SK-N-SH (cell line): Measurements from ENCODE around the gene ARF1. TPM values are rescaled to one million over a fixed set of nuclear protein-coding genes. Genes with fewer than 3 reads are reported as not detected.

ENCODE experiments used
- CTCF ChIA-PET: fragments of 300-600, 350-600 bp; formaldehyde crosslinking; extraction: SDS; loops from one replicate; lab custom pipeline; 2021; lab: Yijun Ruan, JAX
- POLR2A ChIA-PET: fragments of 350-600 bp; sonication (Branson Sonifier 250); formaldehyde crosslinking; extraction: SDS; loops from one replicate; lab custom pipeline; 2020; ENCODE audit warnings: antibody characterized with exemption, inconsistent platforms; lab: Yijun Ruan, JAX
- DNase-seq: peaks from one replicate; pipeline ENCODE4 v3.0.0; 2012
- H2AFZ ChIP-seq: fragments of 200-600 bp; sonication (generic); 2 replicates; pipeline ENCODE4 v1.8.1; 2016; ENCODE audit warnings: antibody characterized with exemption, mild to moderate bottlenecking, low read depth
- H3F3A ChIP-seq: fragments of 200-600 bp; sonication (generic); replicated peaks from 2 replicates; pipeline ENCODE3; 2016; ENCODE audit warnings: antibody characterized with exemption, mild to moderate bottlenecking; ENCODE audit not compliant: insufficient read depth
- H3K27ac ChIP-seq, 2 experiments: fragments of 200-500 bp in 1 of 2; fragments of 200-600 bp in 1 of 2; sonication (Bioruptor generic) in 1 of 2; sonication (generic), shearing (Covaris generic) in 1 of 2; 2 replicates each; pipeline versions ENCODE4 v1.5.1 to v1.6.1; 2014 to 2016; ENCODE audit warnings: low read depth in 2 of 2, inconsistent platforms in 1 of 2, low read length in 1 of 2, mild to moderate bottlenecking in 1 of 2, mixed read lengths in 1 of 2
- H3K27me3 ChIP-seq: fragments of 200-600 bp; sonication (generic), shearing (Covaris generic); 2 replicates; pipeline ENCODE4 v1.6.1; 2016; ENCODE audit warnings: mixed run types; ENCODE audit not compliant: insufficient read depth
- H3K36me3 ChIP-seq, 2 experiments: fragments of 200-500 bp in 1 of 2; fragments of 200-600 bp in 1 of 2; sonication (Bioruptor generic) in 1 of 2; sonication (generic) in 1 of 2; replicated peaks in 1 of 2; 2 replicates each; pipeline versions ENCODE3 to v1.5.1; 2014 to 2016; ENCODE audit warnings: low read length in 1 of 2, mild to moderate bottlenecking in 1 of 2; ENCODE audit not compliant: insufficient read depth in 2 of 2, control insufficient read depth in 1 of 2
- H3K4me1 ChIP-seq, 2 experiments: fragments of 200-500 bp in 1 of 2; fragments of 200-600 bp in 1 of 2; sonication (Bioruptor generic) in 1 of 2; sonication (generic), shearing (Covaris generic) in 1 of 2; 2 replicates each; pipeline versions ENCODE4 v1.5.1 to v1.6.1; 2014 to 2016; ENCODE audit warnings: low read depth in 1 of 2, low read length in 1 of 2, mixed run types in 1 of 2; ENCODE audit not compliant: insufficient read depth in 2 of 2, control insufficient read depth in 1 of 2
- H3K4me2 ChIP-seq: fragments of 200-600 bp; sonication (generic), shearing (Covaris generic); 2 replicates; pipeline ENCODE4 v1.6.1; 2017; ENCODE audit warnings: mixed run types
- H3K4me3 ChIP-seq, 2 experiments: fragments of 200-500 bp in 1 of 2; fragments of 200-600 bp in 1 of 2; sonication (Bioruptor generic) in 1 of 2; sonication (generic), shearing (Covaris generic) in 1 of 2; 2 replicates each; pipeline versions ENCODE4 v1.5.1 to v1.8.1; 2014 to 2016; ENCODE audit warnings: low read depth in 2 of 2, inconsistent platforms in 1 of 2, low read length in 1 of 2, mild to moderate bottlenecking in 1 of 2, mixed read lengths in 1 of 2, moderate library complexity in 1 of 2
- H3K79me2 ChIP-seq: fragments of 200-600 bp; sonication (generic); 2 replicates; pipeline ENCODE4 v1.8.1; 2017; ENCODE audit warnings: mild to moderate bottlenecking; ENCODE audit not compliant: insufficient read depth
- H3K9ac ChIP-seq: fragments of 200-600 bp; sonication (generic); 2 replicates; pipeline ENCODE4 v1.6.1; 2017; ENCODE audit warnings: mixed run types
- H3K9me2 ChIP-seq: fragments of 200-600 bp; sonication (generic); 2 replicates; pipeline ENCODE4 v1.6.1; 2017; ENCODE audit warnings: mixed run types
- H3K9me3 ChIP-seq: fragments of 200-600 bp; sonication (generic); 2 replicates; pipeline ENCODE4 v1.6.1; 2017; ENCODE audit warnings: mixed run types, mild to moderate bottlenecking, moderate library complexity
- H4K20me1 ChIP-seq: fragments of 200-600 bp; sonication (generic); 2 replicates; pipeline ENCODE4 v1.6.1; 2017; ENCODE audit warnings: mild to moderate bottlenecking, mixed run types; ENCODE audit not compliant: insufficient read depth
- CHD2 ChIP-seq: fragments of 150-350 bp; IDR thresholded peaks from 2 replicates; pipeline ENCODE4 v1.6.1; 2018; ENCODE audit warnings: low read length; ENCODE audit not compliant: partially characterized antibody
- ELF1 ChIP-seq: IDR thresholded peaks from 2 replicates; pipeline ENCODE4 v1.4.0; 2012
- EZH2phosphoT487 ChIP-seq: fragments of 200-600 bp; sonication (generic); IDR thresholded peaks from 2 replicates; pipeline ENCODE4 v1.6.1; 2017; ENCODE audit warnings: low read depth, mixed run types, mild to moderate bottlenecking, antibody characterized with exemption, moderate library complexity, borderline replicate concordance
- FOSL2 ChIP-seq: IDR thresholded peaks from 2 replicates; pipeline ENCODE4 v1.4.0; 2012; ENCODE audit warnings: low read depth, mild to moderate bottlenecking, moderate library complexity, borderline replicate concordance
- FOXJ3 ChIP-seq: sonication (generic); formaldehyde crosslinking; IDR thresholded peaks from 2 replicates; pipeline ENCODE4 v1.5.1; 2020; ENCODE audit warnings: mild to moderate bottlenecking, missing genetic modification reagents
- MEF2A ChIP-seq: IDR thresholded peaks from 2 replicates; pipeline ENCODE4 v1.4.0; 2012; ENCODE audit warnings: low read depth, borderline replicate concordance
- NFIC ChIP-seq: IDR thresholded peaks from 2 replicates; pipeline ENCODE4 v1.4.0; 2012; ENCODE audit warnings: borderline replicate concordance
- RAD21 ChIP-seq: IDR thresholded peaks from 2 replicates; pipeline ENCODE4 v1.6.1; 2012; ENCODE audit warnings: mild to moderate bottlenecking, low read length
- RCOR1 ChIP-seq: fragments of 150-350 bp; IDR thresholded peaks from 2 replicates; pipeline ENCODE4 v1.6.1; 2017; ENCODE audit warnings: antibody characterized with exemption, low read length
- REST ChIP-seq: IDR thresholded peaks from 2 replicates; pipeline ENCODE4 v1.6.1; 2012; ENCODE audit warnings: mild to moderate bottlenecking, low read depth, low read length, moderate library complexity
- RFX5 ChIP-seq: IDR thresholded peaks from 2 replicates; pipeline ENCODE4 v1.6.1; 2012; ENCODE audit warnings: mild to moderate bottlenecking, improper control_type of control experiment, low read length
- RXRA ChIP-seq: IDR thresholded peaks from 2 replicates; pipeline ENCODE4 v1.4.0; 2012; ENCODE audit warnings: low read depth, mild to moderate bottlenecking, borderline replicate concordance
- SIN3A ChIP-seq: IDR thresholded peaks from 2 replicates; pipeline ENCODE4 v1.6.1; 2012; ENCODE audit warnings: low read depth, mild to moderate bottlenecking, low read length, moderate library complexity, borderline replicate concordance
- SMC3 ChIP-seq: IDR thresholded peaks from 2 replicates; pipeline ENCODE4 v1.6.1; 2012; ENCODE audit warnings: low read depth, low read length, improper control_type of control experiment
- TAF1 ChIP-seq: IDR thresholded peaks from 2 replicates; pipeline ENCODE4 v1.6.1; 2012; ENCODE audit warnings: low read depth, mild to moderate bottlenecking, low read length, moderate library complexity, borderline replicate concordance
- TEAD4 ChIP-seq: IDR thresholded peaks from 2 replicates; pipeline ENCODE4 v1.4.0; 2012; ENCODE audit warnings: mild to moderate bottlenecking, borderline replicate concordance; ENCODE audit not compliant: insufficient read depth
- WGBS: methylation state at CpG from one replicate; pipeline ENCODE4 v1.1.6; 2017; ENCODE audit warnings: low lambda C conversion rate; 5-methylcytosine and 5-hydroxymethylcytosine counted together
- polyA plus RNA-seq, 3 experiments: library from polyadenylated mRNA; depleted of rRNA; stranded (reverse); fragments of >200 nt; gene quantifications; 2 replicates each; pipeline ENCODE4 v1.2.3, GENCODE V29; 2012
- TF ChIP-seq, protein P1 (sequence below): fragments of 200-600 bp; sonication (generic); IDR thresholded peaks from 2 replicates; pipeline ENCODE4 v1.6.1; 2017; ENCODE audit warnings: antibody characterized with exemption, mild to moderate bottlenecking, moderate library complexity

ARF1 gene
- polyA plus RNA-seq, 1 of the 3 experiments (the other 2 are of a cell fraction): 713 TPM

GRCh38 chr1:228045405-228045804 lies 37.1 kb upstream of the ARF1 start:
- Histone ChIP-seq H3K4me2 (no peak overlapping the region), H3K9me2 (no peaks in the 10 kb centered on the region)
- CTCF ChIA-PET: interaction anchor here (2.2 kb wide), 1 partner anchor 14 kb away, joined by 6 read pairs; no protein-coding TSS in a partner anchor
- TF ChIP-seq CHD2 (no peak), ELF1 (no peak), RAD21 (no peak), NFIC (no peak), RXRA (no peak), FOSL2 (no peak), TAF1 (no peak), EZH2phosphoT487 (no peak), FOXJ3 (CRISPR knock-in tag) (no peak), REST (no peak), TEAD4 (no peak), SIN3A (no peak), MEF2A (no peak), SMC3 (no peak), RCOR1 (no peak), RFX5 (no peak)
- TF ChIP-seq, protein P1, sequence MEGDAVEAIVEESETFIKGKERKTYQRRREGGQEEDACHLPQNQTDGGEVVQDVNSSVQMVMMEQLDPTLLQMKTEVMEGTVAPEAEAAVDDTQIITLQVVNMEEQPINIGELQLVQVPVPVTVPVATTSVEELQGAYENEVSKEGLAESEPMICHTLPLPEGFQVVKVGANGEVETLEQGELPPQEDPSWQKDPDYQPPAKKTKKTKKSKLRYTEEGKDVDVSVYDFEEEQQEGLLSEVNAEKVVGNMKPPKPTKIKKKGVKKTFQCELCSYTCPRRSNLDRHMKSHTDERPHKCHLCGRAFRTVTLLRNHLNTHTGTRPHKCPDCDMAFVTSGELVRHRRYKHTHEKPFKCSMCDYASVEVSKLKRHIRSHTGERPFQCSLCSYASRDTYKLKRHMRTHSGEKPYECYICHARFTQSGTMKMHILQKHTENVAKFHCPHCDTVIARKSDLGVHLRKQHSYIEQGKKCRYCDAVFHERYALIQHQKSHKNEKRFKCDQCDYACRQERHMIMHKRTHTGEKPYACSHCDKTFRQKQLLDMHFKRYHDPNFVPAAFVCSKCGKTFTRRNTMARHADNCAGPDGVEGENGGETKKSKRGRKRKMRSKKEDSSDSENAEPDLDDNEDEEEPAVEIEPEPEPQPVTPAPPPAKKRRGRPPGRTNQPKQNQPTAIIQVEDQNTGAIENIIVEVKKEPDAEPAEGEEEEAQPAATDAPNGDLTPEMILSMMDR: no peak
- TF ChIP-seq, all 33 proteins: peak for 0
- Histone ChIP-seq H3K4me3 (no peak overlapping the region), H3K9ac (no peak overlapping the region), H3F3A (no peaks in the 10 kb centered on the region), H3K79me2 (no peaks in the 10 kb centered on the region), H4K20me1 (no peaks in the 10 kb centered on the region), H2AFZ (no peak overlapping the region), H3K27me3 (peaks cover 9% of the 10 kb centered on the region; the same call in 1 of the 2 replicates), H3K27ac (no peak overlapping the region), H3K9me3 (no peaks in the 10 kb centered on the region), H3K36me3 (no peaks in the 10 kb centered on the region), H3K4me1 (no peaks in the 10 kb centered on the region)
- 68% methylated on average over 6 of the region's 7 CpGs for WGBS
- POLR2A ChIA-PET: no interaction called here
- no peak for DNase-seq
